K562 (cell line): ENCODE data around the gene PTAFR. TPM values are rescaled to one million over a fixed set of nuclear protein-coding genes. Genes with fewer than 3 reads are reported as not detected.

Experiments used
- ATF3 ChIP-seq, 2 experiments: fragments of 450-650 bp in 1 of 2; sonication (generic) in 1 of 2; formaldehyde crosslinking in 1 of 2; IDR thresholded peaks in 1 of 2; conservative IDR thresholded peaks in 1 of 2; 2 replicates each; pipeline versions ENCODE4 v1.6.1 to v1.8.1; 2016 to 2023; ENCODE audit warnings: mild to moderate bottlenecking in 2 of 2, moderate library complexity in 2 of 2, inconsistent platforms in 1 of 2, missing genetic modification reagents in 1 of 2
- CEBPG ChIP-seq, 3 experiments: fragments of 200-800 bp in 1 of 3; sonication (Bioruptor generic) in 1 of 3; sonication (generic) in 1 of 3; formaldehyde crosslinking in 1 of 3; IDR thresholded peaks in 2 of 3; conservative IDR thresholded peaks in 1 of 3; 2 replicates each; pipeline versions ENCODE4 v1.6.1 to v1.8.0; 2016 to 2022; ENCODE audit warnings: missing compliant biosample characterization in 2 of 3, missing genetic modification characterization in 2 of 3, mild to moderate bottlenecking in 1 of 3, missing genetic modification reagents in 1 of 3
- CREBBP ChIP-seq: IDR thresholded peaks from one replicate; pipeline ENCODE4 v1.6.1; 2012; ENCODE audit warnings: low read depth, mild to moderate bottlenecking, control low read depth, inconsistent platforms, low read length
- CTBP1 ChIP-seq: fragments of 450-650 bp; IDR thresholded peaks from 2 replicates; pipeline ENCODE4 v1.6.1; 2016; ENCODE audit warnings: borderline replicate concordance
- DPF2 ChIP-seq: fragments of 450-650 bp; IDR thresholded peaks from 2 replicates; pipeline ENCODE4 v1.6.1; 2016
- EHMT2 ChIP-seq: fragments of 450-650 bp; IDR thresholded peaks from 2 replicates; pipeline ENCODE4 v1.6.1; 2018; ENCODE audit warnings: antibody characterized with exemption
- FOSL1 ChIP-seq: fragments of 200-800 bp; sonication (Bioruptor generic); conservative IDR thresholded peaks from 2 replicates; pipeline ENCODE4 v1.6.1; 2016; ENCODE audit warnings: missing genetic modification characterization, missing compliant biosample characterization
- HMBOX1 ChIP-seq: sonication (generic); IDR thresholded peaks from 2 replicates; pipeline ENCODE4 v1.6.1; 2016
- KAT8 ChIP-seq: fragments of 450-650 bp; IDR thresholded peaks from 2 replicates; pipeline ENCODE4 v1.6.1; 2016; ENCODE audit warnings: low read depth, mild to moderate bottlenecking
- KDM1A ChIP-seq, 2 experiments: fragments of 450-650 bp; IDR thresholded peaks; 2 replicates each; pipeline ENCODE4 v1.6.1; 2016; ENCODE audit warnings: mild to moderate bottlenecking in 2 of 2
- NCOA4 ChIP-seq: fragments of 450-650 bp; IDR thresholded peaks from 2 replicates; pipeline ENCODE4 v1.6.1; 2018; ENCODE audit warnings: mild to moderate bottlenecking; ENCODE audit not compliant: partially characterized antibody
- NR2C1 ChIP-seq, 2 experiments: fragments of 450-650 bp; IDR thresholded peaks; 2 replicates each; pipeline ENCODE4 v1.6.1; 2017; ENCODE audit warnings: mild to moderate bottlenecking in 2 of 2, antibody characterized with exemption in 1 of 2, inconsistent platforms in 1 of 2, missing compliant biosample characterization in 1 of 2, missing genetic modification characterization in 1 of 2
- SIX5 ChIP-seq, 2 experiments: IDR thresholded peaks; 2 replicates each; pipeline ENCODE4 v1.6.1; 2011; ENCODE audit warnings: low read length in 2 of 2, borderline replicate concordance in 1 of 2, low read depth in 1 of 2, mild to moderate bottlenecking in 1 of 2, moderate library complexity in 1 of 2; ENCODE audit not compliant: insufficient read depth in 1 of 2
- SMARCA4 ChIP-seq: fragments of 450-650 bp; IDR thresholded peaks from 2 replicates; pipeline ENCODE4 v1.6.1; 2016
- polyA plus RNA-seq, 8 experiments: library from polyadenylated mRNA; depleted of rRNA in 4 of 8; stranded (reverse) in 5 of 8; unstranded in 3 of 8; fragments of >200 nt; fragmentation: Nextera tagmentation in 2 of 8; fragmentation: Illumina TruSeq in 1 of 8; extraction: Ambion mirVana in 2 of 8; extraction: Trizol in 1 of 8; gene quantifications; 2 replicates each; pipeline versions ENCODE4 v1.2.1 to v1.2.3, GENCODE V29; 2011 to 2014; ENCODE audit warnings: inconsistent platforms in 1 of 8, missing spikeins in 1 of 8
- total RNA-seq, 7 experiments: library from RNA; depleted of rRNA in 6 of 7; stranded (reverse); fragments of >200 nt in 6 of 7; fragmentation: Illumina TruSeq in 2 of 7; extraction: Trizol in 2 of 7; gene quantifications; 2 replicates each; pipeline versions ENCODE4 v1.2.1 to v1.2.3, GENCODE V29; 2011 to 2021; ENCODE audit warnings: low replicate concordance in 1 of 7
- TF ChIP-seq, protein P1 (sequence below): fragments of 450-650 bp; IDR thresholded peaks from 2 replicates; pipeline ENCODE4 v1.6.1; 2016; ENCODE audit warnings: missing biosample characterization, missing genetic modification characterization
- TF ChIP-seq, protein P2 (sequence below), 2 experiments: fragments of 450-650 bp; IDR thresholded peaks; 2 replicates each; pipeline ENCODE4 v1.6.1; 2016

Gene PTAFR
- total and polyA plus RNA-seq, 9 of the 15 experiments (the other 6 are each of a cell fraction or from before 2014, with no cell fraction given), result 0.15 to 0.55 (median 0.40) TPM; not detected in 1

DNA sequence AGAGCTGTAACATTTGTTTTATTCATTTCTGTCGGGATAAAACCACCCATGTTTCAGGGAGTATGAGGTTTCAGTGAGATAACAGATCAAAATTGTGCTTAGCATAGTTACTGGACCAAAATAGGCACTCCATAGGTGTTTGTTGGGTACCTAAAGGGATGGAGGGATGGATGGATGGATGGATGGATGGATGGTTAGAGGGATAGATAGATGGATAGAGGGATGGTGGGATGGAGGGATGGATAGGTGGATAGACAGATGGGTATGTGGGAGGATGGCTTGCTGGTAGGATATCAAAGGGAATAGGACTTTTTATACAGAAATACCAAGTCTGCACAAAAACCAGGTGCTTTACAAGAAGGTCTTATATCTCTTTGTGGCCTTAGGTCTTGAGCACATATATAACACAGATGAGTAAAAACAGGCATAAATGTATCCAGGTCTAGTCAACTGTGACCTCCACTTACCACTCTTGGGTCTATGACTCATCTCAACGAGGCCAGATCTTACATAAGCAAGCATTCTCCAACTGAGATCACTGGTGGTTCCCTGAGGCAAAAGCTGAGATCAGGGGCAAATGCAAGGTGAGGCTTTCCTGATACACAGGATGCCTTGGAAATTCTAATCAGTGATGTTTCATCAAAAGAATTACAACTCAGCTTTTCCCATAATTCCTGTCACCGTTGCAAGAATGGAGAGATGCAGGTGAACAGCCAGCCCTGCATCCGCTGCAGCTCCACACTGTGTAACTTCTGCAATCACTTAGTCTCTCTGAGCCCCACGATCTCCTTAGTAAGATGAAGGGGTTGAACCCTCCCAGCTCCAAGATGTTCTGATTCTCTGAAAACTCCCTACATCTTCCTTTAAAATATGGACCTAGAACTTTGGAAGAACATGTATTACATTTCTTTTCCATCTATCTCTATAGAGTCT, 32.0 kb downstream of the PTAFR start (continued):
- TF ChIP-seq HMBOX1 (peak; percentile 70; the same call in 1 of the 2 replicates), NCOA4 (no peak), CREBBP (peak; percentile 11), SMARCA4 (peak; percentile 67; the same call in 1 of the 2 replicates), DPF2 (peak; percentile 59), FOSL1 (tag) (peak; percentile 86), NR2C1 (IDR thresholded peaks at IDR 0.05) (0 out of 2 replicates have a peak, but pooled peaks have one; percentile 20), NR2C1 (tag; IDR thresholded peaks at IDR 0.05) (no peak), KAT8 (no peak), KDM1A (IDR thresholded peaks at IDR 0.05) (0 out of 4 replicates have a peak, but pooled peaks of 1 of the 2 experiments have one; percentile 14), CTBP1 (0 out of 2 replicates have a peak, but pooled peaks have one; percentile 16), CEBPG (CRISPR knock-in tag; IDR thresholded peaks at IDR 0.05) (no peak), CEBPG (tag; conservative IDR thresholded peaks at IDR 0.05 in 1 of 2, IDR thresholded peaks at IDR 0.05 in 1 of 2) (0 out of 4 replicates have a peak, but pooled peaks of 1 of the 2 experiments have one; percentile 39), SIX5 (IDR thresholded peaks at IDR 0.05; ENCODE audit: borderline replicate concordance in 1 of 2, insufficient read depth in 1 of 2, low read depth in 1 of 2, low read length in 2 of 2) (no peak), ATF3 (IDR thresholded peaks at IDR 0.05) (peak; percentile 95), ATF3 (CRISPR knock-in tag; conservative IDR thresholded peaks at IDR 0.05) (no peak), EHMT2 (peak; percentile 89)
- TF ChIP-seq, protein P1, sequence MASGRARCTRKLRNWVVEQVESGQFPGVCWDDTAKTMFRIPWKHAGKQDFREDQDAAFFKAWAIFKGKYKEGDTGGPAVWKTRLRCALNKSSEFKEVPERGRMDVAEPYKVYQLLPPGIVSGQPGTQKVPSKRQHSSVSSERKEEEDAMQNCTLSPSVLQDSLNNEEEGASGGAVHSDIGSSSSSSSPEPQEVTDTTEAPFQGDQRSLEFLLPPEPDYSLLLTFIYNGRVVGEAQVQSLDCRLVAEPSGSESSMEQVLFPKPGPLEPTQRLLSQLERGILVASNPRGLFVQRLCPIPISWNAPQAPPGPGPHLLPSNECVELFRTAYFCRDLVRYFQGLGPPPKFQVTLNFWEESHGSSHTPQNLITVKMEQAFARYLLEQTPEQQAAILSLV (tag), result no peak
- TF ChIP-seq, protein P2, sequence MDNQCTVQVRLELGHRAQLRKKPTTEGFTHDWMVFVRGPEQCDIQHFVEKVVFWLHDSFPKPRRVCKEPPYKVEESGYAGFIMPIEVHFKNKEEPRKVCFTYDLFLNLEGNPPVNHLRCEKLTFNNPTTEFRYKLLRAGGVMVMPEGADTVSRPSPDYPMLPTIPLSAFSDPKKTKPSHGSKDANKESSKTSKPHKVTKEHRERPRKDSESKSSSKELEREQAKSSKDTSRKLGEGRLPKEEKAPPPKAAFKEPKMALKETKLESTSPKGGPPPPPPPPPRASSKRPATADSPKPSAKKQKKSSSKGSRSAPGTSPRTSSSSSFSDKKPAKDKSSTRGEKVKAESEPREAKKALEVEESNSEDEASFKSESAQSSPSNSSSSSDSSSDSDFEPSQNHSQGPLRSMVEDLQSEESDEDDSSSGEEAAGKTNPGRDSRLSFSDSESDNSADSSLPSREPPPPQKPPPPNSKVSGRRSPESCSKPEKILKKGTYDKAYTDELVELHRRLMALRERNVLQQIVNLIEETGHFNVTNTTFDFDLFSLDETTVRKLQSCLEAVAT (IDR thresholded peaks at IDR 0.05), result peak in 1 of 2 experiments; percentile 51; a peak in 1 of 4 replicates
- TF ChIP-seq, all 486 proteins: peak for 21
